ENCODE measurements around the gene EMC8.
A peak's percentile ranks its signal among the peaks of the same experiment; 100 is the strongest.

The EMC8 gene

DNA sequence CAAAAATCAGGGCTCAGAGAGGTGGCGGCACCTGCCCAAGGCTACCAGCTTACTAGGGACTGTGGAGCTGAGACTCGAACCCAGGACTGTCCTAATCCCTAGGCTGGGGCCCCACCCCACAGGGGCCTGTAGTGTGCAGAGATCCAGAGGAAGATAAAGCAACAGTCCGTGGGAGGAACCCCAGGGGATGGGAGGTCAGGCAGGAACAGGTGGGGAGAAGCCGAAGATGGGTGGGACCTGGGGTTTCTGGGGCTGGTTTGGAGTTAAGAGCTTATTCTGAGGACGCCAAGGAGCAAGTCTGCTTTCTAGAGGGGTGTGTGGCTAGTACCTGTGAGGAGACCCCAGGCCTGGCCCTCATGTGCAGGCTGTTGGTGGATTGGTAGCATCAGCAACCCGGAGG lies 63.4 kb downstream of the EMC8 start:
- TF ChIP-seq, protein P1, sequence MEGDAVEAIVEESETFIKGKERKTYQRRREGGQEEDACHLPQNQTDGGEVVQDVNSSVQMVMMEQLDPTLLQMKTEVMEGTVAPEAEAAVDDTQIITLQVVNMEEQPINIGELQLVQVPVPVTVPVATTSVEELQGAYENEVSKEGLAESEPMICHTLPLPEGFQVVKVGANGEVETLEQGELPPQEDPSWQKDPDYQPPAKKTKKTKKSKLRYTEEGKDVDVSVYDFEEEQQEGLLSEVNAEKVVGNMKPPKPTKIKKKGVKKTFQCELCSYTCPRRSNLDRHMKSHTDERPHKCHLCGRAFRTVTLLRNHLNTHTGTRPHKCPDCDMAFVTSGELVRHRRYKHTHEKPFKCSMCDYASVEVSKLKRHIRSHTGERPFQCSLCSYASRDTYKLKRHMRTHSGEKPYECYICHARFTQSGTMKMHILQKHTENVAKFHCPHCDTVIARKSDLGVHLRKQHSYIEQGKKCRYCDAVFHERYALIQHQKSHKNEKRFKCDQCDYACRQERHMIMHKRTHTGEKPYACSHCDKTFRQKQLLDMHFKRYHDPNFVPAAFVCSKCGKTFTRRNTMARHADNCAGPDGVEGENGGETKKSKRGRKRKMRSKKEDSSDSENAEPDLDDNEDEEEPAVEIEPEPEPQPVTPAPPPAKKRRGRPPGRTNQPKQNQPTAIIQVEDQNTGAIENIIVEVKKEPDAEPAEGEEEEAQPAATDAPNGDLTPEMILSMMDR (IDR thresholded peaks at IDR 0.05; ENCODE audit: unreplicated experiment in 3 of 3), result no peak
- Mint-ChIP-seq H3K4me1 (peaks cover 2% of the 10 kb centered on the region), H3K4me3 (no peak overlapping the region), H3K27ac (no peak overlapping the region), H3K36me3 (ENCODE audit: low read depth) (no peaks in the 10 kb centered on the region), H3K9me3 (no peaks in the 10 kb centered on the region), H3K27me3 (ENCODE audit: low read depth) (peaks cover 9% of the 10 kb centered on the region)

DNA sequence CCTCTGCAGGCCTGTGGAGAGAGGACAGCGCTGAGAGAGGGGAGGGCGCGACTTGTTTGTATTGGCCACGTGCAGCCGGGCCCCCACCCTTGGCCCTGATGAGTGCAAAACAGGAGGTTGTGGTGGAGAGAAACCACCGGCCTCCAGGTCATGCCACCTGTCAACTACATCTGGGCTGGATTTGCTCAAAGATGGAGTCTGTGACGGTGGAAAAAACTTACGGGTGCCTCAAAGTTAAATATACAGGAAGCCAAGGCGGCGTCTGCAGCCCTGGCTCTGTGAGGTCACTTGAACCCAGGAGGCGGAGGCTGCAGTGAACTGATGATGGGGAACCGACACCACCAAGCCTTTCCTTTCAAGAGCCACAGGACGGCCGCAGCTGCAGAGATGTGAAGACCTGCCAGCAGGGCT lies 64.1 kb downstream of the EMC8 start:
- Mint-ChIP-seq H3K27ac (no peak overlapping the region), H3K27me3 (ENCODE audit: low read depth) (peaks cover 8% of the 10 kb centered on the region), H3K4me1 (peaks cover 6% of the 10 kb centered on the region), H3K4me3 (no peak overlapping the region), H3K36me3 (ENCODE audit: low read depth) (no peaks in the 10 kb centered on the region), H3K9me3 (no peaks in the 10 kb centered on the region)
- TF ChIP-seq, protein P1 (IDR thresholded peaks at IDR 0.05; ENCODE audit: unreplicated experiment in 3 of 3), result no peak

DNA sequence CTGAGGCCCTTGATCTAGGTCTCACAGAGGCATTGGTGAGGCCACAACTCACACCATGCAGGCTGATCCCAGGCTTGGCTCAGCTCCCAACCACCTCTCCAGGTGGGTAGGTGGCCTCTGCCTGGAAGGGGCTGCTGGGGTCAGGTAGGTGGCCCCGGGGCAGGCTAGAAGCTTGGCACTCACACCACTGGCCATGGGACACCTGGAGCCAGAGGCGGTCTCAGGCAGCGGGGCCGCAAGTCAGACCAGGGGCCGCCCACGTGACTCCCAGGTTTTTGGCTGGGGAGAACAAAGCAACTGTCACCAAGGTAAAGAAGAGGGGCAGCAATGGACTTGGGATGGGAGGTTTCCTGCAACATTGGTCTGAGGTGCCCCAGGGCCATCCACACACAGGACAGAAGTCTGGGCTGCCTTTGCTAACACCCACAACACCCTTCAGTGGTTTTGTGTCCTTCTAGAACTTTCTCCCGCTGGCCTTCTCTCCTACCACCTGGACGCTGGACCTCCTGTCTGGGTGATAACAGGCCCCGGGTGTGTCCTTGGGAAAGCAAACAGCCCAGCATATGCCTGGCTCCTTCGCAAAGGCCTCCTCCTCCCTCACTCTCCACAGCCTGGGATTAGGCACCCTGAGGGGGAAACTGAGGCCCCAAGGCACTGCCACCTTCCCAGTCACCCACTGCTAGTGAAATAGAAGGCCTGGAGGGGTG lies 64.9 kb downstream of the EMC8 start:
- no peaks in the 10 kb centered on the region for H3K36me3 Mint-ChIP-seq (ENCODE audit: low read depth)
- H3K4me1 Mint-ChIP-seq, result peaks cover 10% of the 10 kb centered on the region
- H3K9me3 Mint-ChIP-seq, result no peaks in the 10 kb centered on the region
- TF ChIP-seq, protein P1 (IDR thresholded peaks at IDR 0.05; ENCODE audit: unreplicated experiment in 3 of 3), result no peak
- H3K27ac Mint-ChIP-seq, result no peak overlapping the region
- no peak overlapping the region for H3K4me3 Mint-ChIP-seq
- peaks cover 8% of the 10 kb centered on the region for H3K27me3 Mint-ChIP-seq (ENCODE audit: low read depth)

DNA sequence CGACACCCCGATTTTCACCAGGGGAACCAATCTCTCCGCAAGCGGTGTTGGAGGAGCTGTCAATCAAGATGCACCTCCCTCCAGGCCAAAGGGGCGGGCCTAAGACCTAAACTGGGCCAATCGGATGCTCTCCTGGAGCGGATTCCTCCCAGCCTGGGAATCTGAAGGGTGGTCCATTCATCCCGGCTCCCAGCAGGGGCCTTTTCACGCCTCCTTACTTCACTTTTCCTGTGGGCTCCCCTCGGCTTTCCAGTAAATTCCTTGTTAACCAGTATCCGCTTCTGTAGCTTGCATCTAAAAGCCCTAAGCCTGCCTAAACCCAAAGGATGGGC lies 65.5 kb downstream of the EMC8 start:
- no peaks in the 10 kb centered on the region for H3K36me3 Mint-ChIP-seq (ENCODE audit: low read depth)
- TF ChIP-seq, protein P1 (IDR thresholded peaks at IDR 0.05; ENCODE audit: unreplicated experiment in 3 of 3), result no peak
- H3K4me1 Mint-ChIP-seq, result peaks cover 12% of the 10 kb centered on the region
- H3K9me3 Mint-ChIP-seq, result no peaks in the 10 kb centered on the region
- no peak overlapping the region for H3K4me3 Mint-ChIP-seq
- H3K27me3 Mint-ChIP-seq (ENCODE audit: low read depth), result peaks cover 8% of the 10 kb centered on the region
- H3K27ac Mint-ChIP-seq, result no peak overlapping the region

DNA sequence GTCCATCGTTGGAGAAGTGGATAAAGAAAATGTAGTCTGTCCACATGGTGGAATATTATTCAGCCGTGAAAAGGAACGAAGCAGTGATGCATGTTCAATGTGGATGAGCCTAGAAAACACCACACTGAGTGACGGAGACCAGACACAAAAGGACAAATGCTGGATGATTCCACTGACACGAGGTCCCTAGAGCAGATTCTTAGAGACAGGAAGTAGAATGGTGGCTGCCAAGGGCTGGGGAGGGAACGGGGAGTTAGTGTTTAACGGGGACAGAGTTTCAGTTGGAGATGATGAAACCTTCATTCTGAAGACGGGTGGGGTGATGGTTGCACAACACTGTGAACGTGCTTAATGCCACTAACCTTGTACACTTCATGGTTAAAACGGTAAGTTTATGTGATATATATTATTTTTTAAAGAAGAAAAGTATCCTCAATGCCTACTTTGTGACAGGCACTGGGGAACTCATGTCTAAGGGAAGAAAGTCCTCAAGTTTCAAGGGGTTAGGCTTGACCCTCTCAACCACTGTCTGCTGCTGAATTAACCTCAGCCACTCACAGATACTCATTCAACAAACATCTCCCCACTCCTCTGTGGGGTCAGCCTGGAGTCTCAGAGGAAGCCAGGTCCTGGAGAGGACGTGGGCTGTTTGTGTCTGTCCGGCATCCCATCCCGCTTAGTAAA lies 66.0 kb downstream of the EMC8 start:
- Mint-ChIP-seq H3K4me1 (peaks cover 12% of the 10 kb centered on the region), H3K27ac (no peak overlapping the region), H3K27me3 (ENCODE audit: low read depth) (peaks cover 8% of the 10 kb centered on the region), H3K4me3 (no peak overlapping the region), H3K9me3 (no peaks in the 10 kb centered on the region), H3K36me3 (ENCODE audit: low read depth) (no peaks in the 10 kb centered on the region)
- TF ChIP-seq, protein P1 (IDR thresholded peaks at IDR 0.05; ENCODE audit: unreplicated experiment in 3 of 3), result no peak

DNA sequence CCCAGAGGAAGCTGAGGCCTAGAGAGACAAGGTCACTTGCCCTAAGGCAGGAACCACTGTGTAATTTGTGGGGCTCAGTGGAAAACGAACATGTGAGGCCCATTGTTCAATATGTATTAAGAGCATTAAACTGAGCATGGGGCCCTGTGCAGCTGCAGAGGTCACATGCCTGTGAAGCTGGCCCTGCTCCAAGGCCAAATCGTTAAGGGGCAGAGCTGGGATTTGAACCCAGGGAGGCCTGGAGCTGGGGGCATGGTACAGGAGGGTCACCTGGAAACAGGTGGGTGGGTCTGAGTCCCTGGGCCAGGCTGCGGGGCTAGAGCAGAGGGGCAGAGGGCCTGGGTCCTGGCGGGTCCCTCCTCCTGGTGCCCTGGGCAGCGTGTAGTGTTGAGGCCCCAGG lies 68.2 kb downstream of the EMC8 start:
- no peaks in the 10 kb centered on the region for H3K9me3 Mint-ChIP-seq
- H3K4me1 Mint-ChIP-seq, result peaks cover 12% of the 10 kb centered on the region
- H3K4me3 Mint-ChIP-seq, result no peak overlapping the region
- H3K27me3 Mint-ChIP-seq (ENCODE audit: low read depth), result peaks cover 18% of the 10 kb centered on the region
- H3K36me3 Mint-ChIP-seq (ENCODE audit: low read depth), result no peaks in the 10 kb centered on the region
- TF ChIP-seq, protein P1 (IDR thresholded peaks at IDR 0.05; ENCODE audit: unreplicated experiment in 3 of 3), result no peak
- peak overlapping the region in 1 of 3 experiments; percentile 38 for H3K27ac Mint-ChIP-seq

Data from nephron (organoid).